Calu3 (cell line): ENCODE data around the gene PARL. TPM values are rescaled to one million over a fixed set of nuclear protein-coding genes. Genes with fewer than 3 reads are reported as not detected.

ENCODE experiments used
- BruUV-seq: library from RNA; stranded (reverse); fragments of 400-500 nt; replicated peaks from 2 replicates; lab custom pipeline; 2021; lab: Mats Ljungman, UMichigan
- CTCF ChIA-PET: fragments of 300-600 bp; sonication (Branson Sonifier 250); formaldehyde crosslinking; loops from one replicate; lab custom pipeline; 2022; ENCODE audit warnings: antibody characterized with exemption; lab: Charles Lee
- DNase-seq: peaks from one replicate; pipeline ENCODE4 v3.0.0; 2022
- H3K27ac Mint-ChIP-seq: one replicate; pipeline ENCODE4 v1.8.0; 2022; ENCODE audit warnings: mixed read lengths; ENCODE audit not compliant: unreplicated experiment
- H3K27me3 Mint-ChIP-seq: one replicate; pipeline ENCODE4 v1.8.0; 2022; ENCODE audit warnings: mixed read lengths; ENCODE audit not compliant: unreplicated experiment
- H3K36me3 Mint-ChIP-seq: one replicate; pipeline ENCODE4 v1.8.0; 2022; ENCODE audit warnings: mild to moderate bottlenecking, moderate library complexity, mixed read lengths; ENCODE audit not compliant: insufficient read depth, unreplicated experiment
- H3K4me1 Mint-ChIP-seq: one replicate; pipeline ENCODE4 v1.8.0; 2022; ENCODE audit warnings: mild to moderate bottlenecking, low read depth, mixed read lengths; ENCODE audit not compliant: unreplicated experiment
- H3K4me3 Mint-ChIP-seq: one replicate; pipeline ENCODE4 v1.8.0; 2022; ENCODE audit warnings: mild to moderate bottlenecking, low read depth, moderate library complexity, mixed read lengths; ENCODE audit not compliant: unreplicated experiment
- H3K9me3 Mint-ChIP-seq: one replicate; pipeline ENCODE4 v1.8.0; 2022; ENCODE audit warnings: low read depth, mixed read lengths; ENCODE audit not compliant: unreplicated experiment
- intact Hi-C: fragments of 100-400 bp; cut with micrococcal nuclease; formaldehyde crosslinking; loops from one replicate; pipeline ENCODE4 v1.10.0; 2022; ENCODE audit not compliant: unreplicated experiment
- total RNA-seq: library from RNA; stranded (reverse); gene quantifications from 2 replicates; pipeline ENCODE4 v1.2.3, GENCODE V29; 2022
- TF ChIP-seq, protein P1 (sequence below): fragments of 200-600 bp; IDR thresholded peaks from one replicate; pipeline ENCODE4 v1.8.0; 2022; ENCODE audit warnings: antibody characterized with exemption; ENCODE audit not compliant: unreplicated experiment

The PARL gene
- total RNA-seq, 1 experiment from 2014 or later: 80.4 TPM

DNA sequence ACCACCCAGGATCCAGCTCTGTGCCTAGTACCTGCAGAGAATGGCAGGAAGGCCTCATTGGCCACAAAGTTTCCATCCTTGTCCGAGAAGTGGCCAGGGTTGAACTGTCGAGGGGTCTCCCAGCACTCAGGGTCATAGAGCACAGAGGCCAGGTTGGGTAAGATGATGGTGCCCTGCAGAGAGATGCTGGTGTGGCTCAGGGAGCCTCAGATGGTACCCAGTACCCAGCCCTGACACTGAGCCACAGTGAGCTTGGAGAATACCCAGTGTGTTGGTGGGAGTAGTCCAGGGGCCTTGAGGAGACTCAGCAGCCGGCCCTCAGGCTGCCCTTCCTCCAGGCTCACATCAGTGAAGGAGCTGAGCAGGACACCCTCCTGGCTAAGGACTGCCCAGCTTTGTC lies 11.5 kb upstream of the PARL start:
- H3K36me3 Mint-ChIP-seq: no peaks in the 10 kb centered on the region
- H3K4me3 Mint-ChIP-seq: no peak overlapping the region
- DNase-seq: no peak
- TF ChIP-seq, protein P1, sequence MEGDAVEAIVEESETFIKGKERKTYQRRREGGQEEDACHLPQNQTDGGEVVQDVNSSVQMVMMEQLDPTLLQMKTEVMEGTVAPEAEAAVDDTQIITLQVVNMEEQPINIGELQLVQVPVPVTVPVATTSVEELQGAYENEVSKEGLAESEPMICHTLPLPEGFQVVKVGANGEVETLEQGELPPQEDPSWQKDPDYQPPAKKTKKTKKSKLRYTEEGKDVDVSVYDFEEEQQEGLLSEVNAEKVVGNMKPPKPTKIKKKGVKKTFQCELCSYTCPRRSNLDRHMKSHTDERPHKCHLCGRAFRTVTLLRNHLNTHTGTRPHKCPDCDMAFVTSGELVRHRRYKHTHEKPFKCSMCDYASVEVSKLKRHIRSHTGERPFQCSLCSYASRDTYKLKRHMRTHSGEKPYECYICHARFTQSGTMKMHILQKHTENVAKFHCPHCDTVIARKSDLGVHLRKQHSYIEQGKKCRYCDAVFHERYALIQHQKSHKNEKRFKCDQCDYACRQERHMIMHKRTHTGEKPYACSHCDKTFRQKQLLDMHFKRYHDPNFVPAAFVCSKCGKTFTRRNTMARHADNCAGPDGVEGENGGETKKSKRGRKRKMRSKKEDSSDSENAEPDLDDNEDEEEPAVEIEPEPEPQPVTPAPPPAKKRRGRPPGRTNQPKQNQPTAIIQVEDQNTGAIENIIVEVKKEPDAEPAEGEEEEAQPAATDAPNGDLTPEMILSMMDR: no peak
- peaks cover 7% of the 10 kb centered on the region for H3K9me3 Mint-ChIP-seq
- peaks cover 29% of the 10 kb centered on the region for H3K27me3 Mint-ChIP-seq
- peaks cover 10% of the 10 kb centered on the region for H3K4me1 Mint-ChIP-seq
- no TSS peak for BruUV-seq
- intact Hi-C loops: loop anchor here (5.0 kb wide), 1 partner anchor 236 kb away; no protein-coding TSS in a partner anchor
- no peak overlapping the region for H3K27ac Mint-ChIP-seq
- CTCF ChIA-PET: interaction anchor here (0.9 to 2.3 kb wide), 10 partner anchors 8 to 346 kb away, joined by 3 to 39 read pairs (median 6); partner anchors contain the start of genes ABCC5, EIF2B5 and PARL

DNA sequence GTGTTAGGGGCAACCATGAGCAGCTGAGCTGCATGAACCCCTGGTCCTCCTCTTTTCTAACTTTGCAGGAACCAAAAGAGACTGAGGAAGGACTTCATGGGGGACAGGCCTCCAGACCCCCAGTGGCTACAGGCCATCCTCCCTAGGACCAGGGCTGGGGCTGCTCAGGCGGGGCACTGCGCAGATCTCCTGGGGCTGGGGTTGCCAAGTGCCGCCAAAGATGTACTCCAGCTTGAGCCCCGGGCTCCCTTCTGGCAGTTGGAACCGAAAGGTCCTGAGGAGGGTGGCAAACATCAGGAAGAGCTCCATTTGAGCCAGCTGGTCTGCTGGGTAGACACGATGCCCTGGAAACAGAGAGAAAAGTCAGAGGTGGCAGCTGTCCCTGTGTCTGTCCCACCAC lies 11.1 kb upstream of the PARL start:
- Mint-ChIP-seq H3K4me3 (no peak overlapping the region), H3K36me3 (no peaks in the 10 kb centered on the region), H3K9me3 (peaks cover 7% of the 10 kb centered on the region), H3K27me3 (peaks cover 29% of the 10 kb centered on the region), H3K27ac (no peak overlapping the region), H3K4me1 (peaks cover 10% of the 10 kb centered on the region)
- intact Hi-C loops: loop anchor here (2.0 to 5.0 kb wide), 4 partner anchors 121 to 393 kb away; partner anchors contain the start of gene ABCC5
- CTCF ChIA-PET: interaction anchor here (0.6 to 2.3 kb wide), 15 partner anchors 8 to 393 kb away, joined by 3 to 39 read pairs (median 4); partner anchors contain the start of genes ABCC5, EIF2B5 and PARL
- BruUV-seq: no TSS peak
- DNase-seq: no peak
- TF ChIP-seq, protein P1: no peak

DNA sequence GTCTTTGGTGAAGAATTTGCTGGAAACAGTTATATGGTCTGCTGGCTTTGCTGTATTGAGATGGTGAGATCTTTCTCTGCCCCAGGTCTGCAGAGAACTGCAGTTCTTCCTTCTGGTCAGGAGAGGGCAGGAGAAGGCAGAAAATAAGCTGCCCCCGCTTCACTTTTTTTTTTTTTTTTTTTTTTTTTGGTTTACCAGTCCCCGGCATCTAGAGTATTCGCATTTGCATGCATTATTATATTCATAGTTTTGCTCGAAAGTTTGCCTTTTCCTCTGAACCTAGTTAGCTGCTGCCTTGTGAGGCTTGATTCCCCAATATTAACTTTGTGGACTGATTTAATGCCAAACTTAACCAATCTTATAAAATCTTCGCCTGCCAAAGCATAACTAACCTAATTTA lies 10.6 kb upstream of the PARL start:
- CTCF ChIA-PET: interaction anchor here (0.6 to 2.3 kb wide), 14 partner anchors 8 to 394 kb away, joined by 3 to 39 read pairs (median 5); partner anchors contain the start of genes ABCC5, EIF2B5 and PARL
- Mint-ChIP-seq H3K4me3 (no peak overlapping the region), H3K36me3 (no peaks in the 10 kb centered on the region), H3K27me3 (peaks cover 30% of the 10 kb centered on the region), H3K27ac (no peak overlapping the region), H3K4me1 (peaks cover 10% of the 10 kb centered on the region), H3K9me3 (peaks cover 6% of the 10 kb centered on the region)
- intact Hi-C loops: loop anchor here (2.0 to 5.0 kb wide), 4 partner anchors 122 to 394 kb away; partner anchors contain the start of gene ABCC5
- DNase-seq: peak; percentile 51
- BruUV-seq: no TSS peak
- TF ChIP-seq, protein P1: peak; percentile 94

DNA sequence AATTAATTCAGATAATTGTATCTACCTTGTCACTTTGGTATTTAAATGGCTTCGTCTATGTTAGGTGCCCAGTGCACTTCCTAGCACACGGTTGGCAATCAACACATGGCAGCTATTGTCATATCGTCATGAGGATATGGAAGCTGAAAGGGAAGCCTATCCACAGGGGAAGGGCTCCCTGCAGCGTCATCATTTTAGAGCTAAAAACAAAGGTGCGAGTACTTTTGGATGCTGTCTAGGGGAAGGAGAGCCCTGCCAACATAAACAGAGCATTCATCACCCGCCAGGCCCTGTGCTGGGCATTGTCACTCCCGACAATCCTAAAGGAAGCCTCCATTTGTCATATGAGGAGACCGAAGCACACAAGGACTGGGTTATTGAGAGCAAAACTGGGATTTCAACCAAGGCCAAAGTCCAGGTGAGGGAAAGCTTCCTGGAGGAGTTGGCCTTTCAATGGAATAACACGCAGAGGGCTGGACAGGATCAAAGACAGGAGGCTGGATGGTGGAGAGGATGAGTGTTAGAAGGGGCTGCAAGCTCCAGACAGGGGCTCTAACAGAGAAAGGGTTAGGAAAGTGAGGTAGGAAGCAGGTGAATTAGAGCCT lies 8.0 kb upstream of the PARL start:
- no peak for DNase-seq
- Mint-ChIP-seq H3K36me3 (no peaks in the 10 kb centered on the region), H3K27ac (no peak overlapping the region), H3K27me3 (peaks cover 36% of the 10 kb centered on the region), H3K9me3 (no peaks in the 10 kb centered on the region), H3K4me1 (peaks cover 10% of the 10 kb centered on the region), H3K4me3 (no peak overlapping the region)
- CTCF ChIA-PET: interaction anchor here (0.6 to 2.0 kb wide), 5 partner anchors 8 to 349 kb away, joined by 3 to 9 read pairs (median 3); partner anchors contain the start of gene PARL
- BruUV-seq: no TSS peak
- intact Hi-C loops: no loop called here
- TF ChIP-seq, protein P1: no peak
